ENCODE results near the gene FKRP.

- TF ChIP-seq FOXM1 (IDR thresholded peaks at IDR 0.05; ENCODE audit: borderline replicate concordance, low read depth), result no peak
- no peak for TF ChIP-seq TEAD4 (IDR thresholded peaks at IDR 0.05)
- no peak for TF ChIP-seq ZBTB7A (IDR thresholded peaks at IDR 0.05; ENCODE audit: low read depth)
- TF ChIP-seq CEBPB (IDR thresholded peaks at IDR 0.05), result no peak
- TF ChIP-seq TCF12 (IDR thresholded peaks at IDR 0.05; ENCODE audit: low read depth), result no peak
- no peak for TF ChIP-seq EP300 (IDR thresholded peaks at IDR 0.05; ENCODE audit: borderline replicate concordance)
- no peak for TF ChIP-seq CREB1 (IDR thresholded peaks at IDR 0.05; ENCODE audit: low read depth)
- no peak for TF ChIP-seq TAF1 (IDR thresholded peaks at IDR 0.05; ENCODE audit: low read depth)
- TF ChIP-seq USF1 (IDR thresholded peaks at IDR 0.05), result no peak
- TF ChIP-seq MAX (IDR thresholded peaks at IDR 0.05), result no peak
- no peak for TF ChIP-seq REST (IDR thresholded peaks at IDR 0.05; ENCODE audit: low read depth)
- TF ChIP-seq RAD21 (IDR thresholded peaks at IDR 0.05; ENCODE audit: low read depth), result no peak
Measured at GRCh38 chr19:46782355-46783019, 36.6 kb downstream of the FKRP start.
